Motor neuron (in vitro differentiated cells): ENCODE data around the gene PAK2. TPM values are rescaled to one million over a fixed set of nuclear protein-coding genes. Genes with fewer than 3 reads are reported as not detected.

Source experiments
- ATAC-seq, 8 experiments: fragments of 200-7000 bp; cut with Tn5 transposase; replicated peaks in 6 of 8; 2 replicates each; pipeline ENCODE4 v1.8.0; 2021; ENCODE audit warnings: mild to moderate bottlenecking in 8 of 8, moderate library complexity in 8 of 8
- H3K27ac ChIP-seq, 2 donors: fragments of 250-450 bp; sonication (Bioruptor Pico); 2 replicates each; pipeline ENCODE4 v1.9.0; 2021; ENCODE audit warnings: antibody characterized with exemption in 2 of 2, mild to moderate bottlenecking in 2 of 2, moderate library complexity in 1 of 2
- H3K4me1 ChIP-seq, 2 donors: fragments of 250-450 bp; sonication (Bioruptor Pico); replicated peaks in 1 of 2; 2 replicates each; pipeline ENCODE4 v1.6.1; 2021; ENCODE audit warnings: antibody characterized with exemption in 2 of 2, mild to moderate bottlenecking in 2 of 2, moderate library complexity in 1 of 2
- H3K4me3 ChIP-seq, 5 donors: fragments of 250-450 bp; sonication (Bioruptor Pico); 2 replicates each; pipeline ENCODE4 v1.9.0; 2021; ENCODE audit warnings: antibody characterized with exemption in 5 of 5, mild to moderate bottlenecking in 5 of 5, moderate library complexity in 4 of 5
- WGBS, 10 experiments: fragments of 450-650 bp; shearing (Covaris generic); methylation state at CpG; one replicate each; pipeline ENCODE4 v1.0.0; 2022; 5-methylcytosine and 5-hydroxymethylcytosine counted together
- in situ Hi-C, 9 experiments: fragments of 400-800 bp; cut with MboI; loops; one replicate each; pipeline ENCODE4 v1.15.0; 2021; ENCODE audit warnings: low sequenced_read_pairs in 9 of 9, low pct_unique_long_range_greater_than_20kb in 2 of 9; ENCODE audit not compliant: unreplicated experiment in 9 of 9
- total RNA-seq, 8 experiments: library from RNA; unstranded; fragments of 300-600 nt; gene quantifications; 2 replicates each; pipeline versions ENCODE4 v1.2.3 to v1.2.4, GENCODE V29; 2022

Gene PAK2
- total RNA-seq, result 10 to 100 TPM; 20.3 to 50.8 (median 41.9) TPM

- ATAC-seq, result peak; percentile 73 to 90 (median 88)
- 0 to 4% (median 0%) methylated on average over 1 to 15 of the region's 86 CpGs; no CpG with 5 or more reads in 2 of the 10 experiments for WGBS, 10 experiments
These were observed at the start of gene PAK2 for GRCh38 chr3:196739671-196740480. TSS of gene PAK2 (plus strand) at chr3:196739857. CDS start at chr3:196782647, 42,790 bp downstream.

DNA sequence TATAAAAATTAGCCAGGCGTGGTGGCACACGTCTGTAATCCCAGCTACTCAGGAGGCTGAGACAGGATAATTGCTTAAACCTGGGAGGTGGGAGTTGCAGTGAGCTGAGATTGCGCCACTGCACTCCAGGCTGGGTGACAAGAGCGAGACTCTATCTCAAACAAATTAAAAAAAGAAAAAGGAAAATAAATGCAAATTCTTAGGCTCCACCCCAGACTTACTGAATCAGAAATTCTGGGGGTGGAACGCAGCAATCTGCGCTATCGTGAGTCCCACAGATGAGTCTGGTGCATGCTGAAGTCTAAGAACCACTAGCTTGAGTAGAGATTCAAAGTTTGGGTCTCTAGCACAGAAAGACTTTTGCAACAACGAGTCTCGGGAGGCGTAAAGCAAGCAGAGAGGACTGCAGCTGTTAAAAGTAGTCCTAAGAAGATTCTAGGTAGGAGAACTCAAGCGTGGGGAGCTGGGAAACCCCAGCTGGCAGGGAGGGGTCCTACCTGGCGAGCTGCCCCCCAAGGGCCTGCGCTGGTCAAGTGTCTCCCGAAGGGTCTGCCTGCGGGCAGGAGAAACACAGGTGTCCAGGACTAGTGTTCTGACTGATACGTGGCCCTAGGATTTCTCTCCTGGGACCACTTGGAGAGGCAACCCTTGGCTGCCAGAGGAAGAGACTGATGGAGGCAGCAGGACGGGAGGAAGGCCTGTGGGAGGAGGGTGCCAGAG is 49.6 kb upstream of the PAK2 start:
- no peak for ATAC-seq
- no peaks in the 10 kb centered on the region for H3K4me1 ChIP-seq
- no peak overlapping the region for H3K27ac ChIP-seq
- in situ Hi-C loops, result loop anchor here in 2 of 9 experiments (10.0 kb wide), 1 partner anchor 75 kb away; no protein-coding TSS in a partner anchor
- H3K4me3 ChIP-seq, result no peak overlapping the region
- WGBS, 10 experiments, result 40 to 96% (median 83%) methylated on average over 1 to 9 of the region's 17 CpGs

More at GRCh38 chr3:196739671-196740480, at the start of gene PAK2:
- H3K27ac ChIP-seq, result peak within 1 kb of the TSS; percentile 92 to 97
- peaks cover 3 to 11% of the 10 kb centered on the region in 2 donors for H3K4me1 ChIP-seq
- in situ Hi-C loops, result no loop called here
- H3K4me3 ChIP-seq, result peak within 1 kb of the TSS; percentile 64 to 92 (median 75)

GRCh38 chr3:196691386-196691785 is 48.3 kb upstream of the PAK2 start:
- in situ Hi-C loops, result no loop called here
- H3K4me1 ChIP-seq, result no peaks in the 10 kb centered on the region
- WGBS, 10 experiments, result 24 to 88% (median 69%) methylated on average over 1 to 8 of the region's 8 CpGs
- no peak overlapping the region for H3K4me3 ChIP-seq
- no peak for ATAC-seq
- H3K27ac ChIP-seq, result no peak overlapping the region

DNA sequence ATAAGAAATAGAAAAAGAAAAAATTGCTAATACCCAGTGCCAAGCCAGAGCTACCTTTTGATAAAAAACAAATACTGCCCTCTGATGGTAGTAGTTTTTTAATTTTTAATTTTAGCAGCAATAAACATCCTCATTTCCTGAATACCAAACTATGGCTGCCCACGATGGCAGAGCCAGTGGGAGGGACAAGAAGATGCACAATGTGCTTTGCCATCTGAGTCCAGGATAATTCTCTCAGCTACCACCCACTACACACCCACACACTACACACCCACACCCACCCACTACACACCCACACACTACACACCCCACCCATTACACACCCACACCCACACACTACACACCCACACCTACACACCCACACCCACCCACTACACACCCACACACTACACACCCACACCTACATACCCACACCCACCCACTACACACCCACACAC is 45.4 kb upstream of the PAK2 start:
- 0 to 44% (median 4%) methylated on average over 1 of the region's 1 CpG; no CpG with 5 or more reads in 4 of the 10 experiments for WGBS, 10 experiments
- no peaks in the 10 kb centered on the region for H3K4me1 ChIP-seq
- H3K4me3 ChIP-seq, result no peak overlapping the region
- in situ Hi-C loops, result no loop called here
- H3K27ac ChIP-seq, result no peak overlapping the region
- ATAC-seq, result no peak

DNA sequence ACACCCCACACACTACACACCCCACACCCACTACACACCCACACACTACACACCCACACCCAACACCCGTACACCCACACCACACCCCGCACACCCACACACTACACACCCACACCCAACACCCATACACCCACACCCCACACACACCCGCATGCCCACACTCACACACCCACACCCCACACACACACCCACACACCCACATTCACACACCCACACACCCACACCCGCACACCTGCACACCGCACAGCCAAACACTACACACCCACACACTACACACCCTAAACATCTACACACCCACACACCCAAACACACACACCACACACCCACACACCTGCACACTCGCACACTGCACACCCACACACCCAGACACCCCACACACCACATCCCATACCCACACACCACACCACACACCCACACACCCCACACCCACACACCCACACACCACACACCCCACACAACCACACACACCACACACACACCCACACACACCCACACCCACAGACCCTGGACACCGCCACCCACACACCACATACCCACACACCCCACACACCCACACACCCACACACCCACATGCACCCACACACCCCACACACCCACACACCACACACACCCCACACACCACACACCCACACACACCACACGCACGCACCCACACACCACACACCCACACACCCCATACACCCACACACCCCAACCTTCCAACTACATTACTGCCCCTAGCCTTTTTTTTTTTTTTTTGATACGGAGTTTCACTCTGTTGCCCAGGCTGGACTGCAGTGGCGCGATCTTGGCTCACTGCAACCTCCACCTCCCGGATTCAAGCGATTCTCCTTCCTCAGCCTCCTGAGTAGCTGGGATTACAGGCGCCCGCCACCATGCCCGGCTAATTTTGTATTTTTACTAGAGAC is 44.5 kb upstream of the PAK2 start:
- ATAC-seq, result no peak
- in situ Hi-C loops, result no loop called here
- H3K27ac ChIP-seq, result no peak overlapping the region
- H3K4me3 ChIP-seq, result no peak overlapping the region
- 20 to 100% (median 97%) methylated on average over 1 to 8 of the region's 17 CpGs; no CpG with 5 or more reads in 5 of the 10 experiments for WGBS, 10 experiments
- no peaks in the 10 kb centered on the region for H3K4me1 ChIP-seq

DNA sequence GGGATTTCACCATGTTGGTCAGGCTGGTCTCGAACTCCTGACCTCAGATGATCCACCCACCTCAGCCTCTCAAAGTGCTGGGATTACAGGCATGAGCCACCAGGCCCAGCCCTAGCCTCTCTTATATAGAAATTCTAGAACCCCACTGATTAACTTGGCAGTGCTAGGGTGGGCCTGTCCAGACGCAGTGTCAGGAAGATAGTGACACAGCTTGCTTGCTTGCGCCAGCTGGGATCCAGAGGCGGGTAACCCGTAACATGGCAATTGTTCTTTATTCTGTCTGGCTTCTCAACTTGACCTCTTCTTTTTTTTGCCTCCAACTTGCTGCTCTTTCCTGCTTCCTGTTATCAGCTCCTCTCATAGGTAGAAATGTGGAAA is 43.8 kb upstream of the PAK2 start:
- no peak overlapping the region for H3K27ac ChIP-seq
- 63 to 100% (median 100%) methylated on average over 1 to 4 of the region's 5 CpGs; no CpG with 5 or more reads in 5 of the 10 experiments for WGBS, 10 experiments

GRCh38 chr3:196697270-196697669 is 42.4 kb upstream of the PAK2 start:
- no peak for ATAC-seq
- Histone ChIP-seq H3K4me1 (no peaks in the 10 kb centered on the region), H3K4me3 (no peak overlapping the region), H3K27ac (no peak overlapping the region)
- 83 to 100% (median 94%) methylated on average over 1 to 5 of the region's 5 CpGs; no CpG with 5 or more reads in 1 of the 10 experiments for WGBS, 10 experiments
- in situ Hi-C loops, result no loop called here

More for the DNA sequence above, 43.8 kb upstream of the PAK2 start:
- no peak for ATAC-seq
- in situ Hi-C loops, result no loop called here
- no peaks in the 10 kb centered on the region for H3K4me1 ChIP-seq
- H3K4me3 ChIP-seq, result no peak overlapping the region

GRCh38 chr3:196699749-196700148 is 39.9 kb upstream of the PAK2 start:
- no peak overlapping the region for H3K4me3 ChIP-seq
- peaks cover 6 to 8% of the 10 kb centered on the region in 2 donors for H3K4me1 ChIP-seq
- WGBS, 10 experiments, result 42 to 93% (median 73%) methylated on average over 3 to 7 of the region's 7 CpGs; no CpG with 5 or more reads in 1 of the 10 experiments
- in situ Hi-C loops, result no loop called here
- no peak overlapping the region for H3K27ac ChIP-seq
- no peak for ATAC-seq

DNA sequence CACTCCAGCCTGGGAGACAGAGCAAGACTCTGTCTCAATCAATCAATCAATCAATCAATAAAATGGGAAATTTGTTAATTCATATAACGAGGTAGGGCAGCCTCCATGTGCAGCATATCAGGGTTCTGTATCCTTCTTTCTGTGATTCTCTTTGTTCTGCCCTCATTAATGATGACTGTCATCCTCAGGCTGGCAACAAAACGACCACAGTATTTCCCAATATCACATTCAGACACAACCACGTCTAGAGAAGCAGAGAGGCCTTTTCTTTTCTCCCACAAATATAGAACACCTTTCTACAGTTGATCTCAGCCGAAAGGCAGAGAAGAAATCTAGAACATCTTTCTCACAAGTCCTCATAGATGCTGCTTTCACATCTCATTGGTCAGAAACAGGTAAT is 38.9 kb upstream of the PAK2 start:
- no peak overlapping the region for H3K4me3 ChIP-seq
- ATAC-seq, result no peak

DNA sequence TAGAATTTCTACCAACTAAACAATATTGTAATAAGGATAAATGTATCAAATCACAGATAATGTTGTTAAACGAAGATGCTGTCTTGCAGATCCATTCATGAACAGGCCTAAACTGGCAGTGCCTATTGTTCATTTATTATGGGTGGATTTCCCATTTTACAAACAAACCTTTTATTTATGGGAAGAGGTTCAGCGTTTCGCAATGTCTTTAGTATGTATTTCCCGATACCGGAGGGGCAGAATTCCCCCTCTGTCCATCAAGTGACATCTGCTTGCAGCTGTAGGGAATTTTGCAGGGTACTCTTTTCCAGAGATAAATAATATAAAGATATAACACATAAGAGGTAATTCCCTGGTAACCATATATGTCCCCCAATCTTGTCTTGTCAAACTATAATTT is 33.3 kb upstream of the PAK2 start:
- Histone ChIP-seq H3K4me1 (peaks cover 6 to 11% of the 10 kb centered on the region in 2 donors), H3K27ac (no peak overlapping the region), H3K4me3 (no peak overlapping the region)
- in situ Hi-C loops, result no loop called here
- WGBS, 10 experiments, result 0 to 93% (median 78%) methylated on average over 1 to 5 of the region's 5 CpGs
- no peak for ATAC-seq

More for the DNA sequence above, 38.9 kb upstream of the PAK2 start:
- in situ Hi-C loops, result no loop called here
- WGBS, 10 experiments, result 31 to 100% (median 82%) methylated on average over 1 to 4 of the region's 4 CpGs
- H3K4me1 ChIP-seq, result peaks cover 6 to 8% of the 10 kb centered on the region in 2 donors
- no peak overlapping the region for H3K27ac ChIP-seq

GRCh38 chr3:196706731-196707130 is 32.9 kb upstream of the PAK2 start:
- ATAC-seq, result no peak
- 87 to 100% (median 100%) methylated on average over 1 to 4 of the region's 4 CpGs; no CpG with 5 or more reads in 2 of the 10 experiments for WGBS, 10 experiments
- peaks cover 6 to 11% of the 10 kb centered on the region in 2 donors for H3K4me1 ChIP-seq
- no peak overlapping the region for H3K27ac ChIP-seq
- in situ Hi-C loops, result no loop called here
- H3K4me3 ChIP-seq, result no peak overlapping the region

DNA sequence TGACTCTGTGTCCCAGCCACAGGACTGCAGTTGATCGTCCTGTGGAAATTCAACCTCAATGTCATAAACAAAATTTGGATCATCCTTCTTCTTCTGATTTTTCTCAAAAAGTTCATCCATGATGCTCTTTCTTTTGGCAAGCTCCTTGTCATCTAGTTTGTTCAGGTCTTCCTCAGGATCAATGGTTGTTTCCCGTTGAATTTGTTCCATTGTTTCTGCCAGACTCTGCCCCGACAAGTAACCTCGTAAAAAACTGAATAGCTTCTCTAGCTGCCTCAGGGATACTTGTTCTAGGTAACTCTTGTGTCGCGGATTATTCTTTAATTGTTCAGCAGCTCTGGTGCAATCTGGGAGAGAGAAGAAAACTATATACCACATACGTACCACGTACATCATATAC is 32.1 kb upstream of the PAK2 start:
- ATAC-seq, result no peak
- in situ Hi-C loops, result no loop called here
- WGBS, 10 experiments, result 53 to 97% (median 86%) methylated on average over 2 to 8 of the region's 8 CpGs

More for the DNA sequence above, 32.1 kb upstream of the PAK2 start:
- no peak overlapping the region for H3K27ac ChIP-seq
- H3K4me1 ChIP-seq, result peaks cover 5 to 11% of the 10 kb centered on the region in 2 donors
- H3K4me3 ChIP-seq, result no peak overlapping the region
